Measurements from ENCODE around the gene RAPH1.

Gene RAPH1, protein sequence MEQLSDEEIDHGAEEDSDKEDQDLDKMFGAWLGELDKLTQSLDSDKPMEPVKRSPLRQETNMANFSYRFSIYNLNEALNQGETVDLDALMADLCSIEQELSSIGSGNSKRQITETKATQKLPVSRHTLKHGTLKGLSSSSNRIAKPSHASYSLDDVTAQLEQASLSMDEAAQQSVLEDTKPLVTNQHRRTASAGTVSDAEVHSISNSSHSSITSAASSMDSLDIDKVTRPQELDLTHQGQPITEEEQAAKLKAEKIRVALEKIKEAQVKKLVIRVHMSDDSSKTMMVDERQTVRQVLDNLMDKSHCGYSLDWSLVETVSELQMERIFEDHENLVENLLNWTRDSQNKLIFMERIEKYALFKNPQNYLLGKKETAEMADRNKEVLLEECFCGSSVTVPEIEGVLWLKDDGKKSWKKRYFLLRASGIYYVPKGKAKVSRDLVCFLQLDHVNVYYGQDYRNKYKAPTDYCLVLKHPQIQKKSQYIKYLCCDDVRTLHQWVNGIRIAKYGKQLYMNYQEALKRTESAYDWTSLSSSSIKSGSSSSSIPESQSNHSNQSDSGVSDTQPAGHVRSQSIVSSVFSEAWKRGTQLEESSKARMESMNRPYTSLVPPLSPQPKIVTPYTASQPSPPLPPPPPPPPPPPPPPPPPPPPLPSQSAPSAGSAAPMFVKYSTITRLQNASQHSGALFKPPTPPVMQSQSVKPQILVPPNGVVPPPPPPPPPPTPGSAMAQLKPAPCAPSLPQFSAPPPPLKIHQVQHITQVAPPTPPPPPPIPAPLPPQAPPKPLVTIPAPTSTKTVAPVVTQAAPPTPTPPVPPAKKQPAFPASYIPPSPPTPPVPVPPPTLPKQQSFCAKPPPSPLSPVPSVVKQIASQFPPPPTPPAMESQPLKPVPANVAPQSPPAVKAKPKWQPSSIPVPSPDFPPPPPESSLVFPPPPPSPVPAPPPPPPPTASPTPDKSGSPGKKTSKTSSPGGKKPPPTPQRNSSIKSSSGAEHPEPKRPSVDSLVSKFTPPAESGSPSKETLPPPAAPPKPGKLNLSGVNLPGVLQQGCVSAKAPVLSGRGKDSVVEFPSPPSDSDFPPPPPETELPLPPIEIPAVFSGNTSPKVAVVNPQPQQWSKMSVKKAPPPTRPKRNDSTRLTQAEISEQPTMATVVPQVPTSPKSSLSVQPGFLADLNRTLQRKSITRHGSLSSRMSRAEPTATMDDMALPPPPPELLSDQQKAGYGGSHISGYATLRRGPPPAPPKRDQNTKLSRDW

DNA sequence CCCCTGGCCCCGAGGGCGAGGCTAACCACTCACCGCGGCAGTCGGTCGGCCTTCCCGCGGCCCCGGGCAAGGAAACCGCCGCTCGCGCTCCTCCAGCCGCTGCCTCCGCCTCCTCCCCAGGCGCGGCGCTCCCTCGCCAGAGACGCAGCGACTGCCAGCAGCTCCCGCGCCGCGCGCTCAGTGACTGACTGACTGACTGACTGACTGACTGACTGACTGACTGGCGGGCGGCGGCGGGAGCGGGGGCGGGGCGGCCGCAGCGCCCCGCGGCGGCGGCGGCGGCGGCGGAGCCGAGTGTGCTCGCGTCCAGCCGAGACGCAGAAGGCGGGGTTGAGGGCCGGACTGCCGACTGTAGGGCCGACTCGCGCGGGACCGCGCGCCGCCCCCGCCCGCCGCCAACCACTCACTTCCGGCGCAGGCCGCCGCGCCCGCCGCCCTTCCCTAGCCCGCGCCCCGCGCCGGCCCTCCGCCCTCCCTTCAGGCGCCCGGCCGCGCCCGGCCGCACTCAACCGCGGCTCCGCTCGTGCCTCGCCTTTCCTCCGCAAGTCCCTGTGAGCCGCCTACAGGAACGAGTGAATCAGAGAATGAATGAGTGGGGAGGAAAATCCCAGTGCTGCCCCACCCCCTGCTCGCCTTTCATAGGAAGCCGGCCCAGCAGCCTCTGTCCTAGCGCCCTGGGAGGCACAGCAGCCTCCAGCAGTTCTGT, at the start of gene RAPH1:
TSS of gene RAPH1 (minus strand) at position 224 of the 706 bp plus-strand sequence. CDS start 39,948 bp downstream, outside the sequence.
- peak; percentile 62 to 82 for DNase-seq

GRCh38 chr2:203584784-203585183, 49.7 kb upstream of the RAPH1 start:
- no peak for DNase-seq

GRCh38 chr2:203583701-203584100, 48.6 kb upstream of the RAPH1 start:
- no peak for DNase-seq

DNA sequence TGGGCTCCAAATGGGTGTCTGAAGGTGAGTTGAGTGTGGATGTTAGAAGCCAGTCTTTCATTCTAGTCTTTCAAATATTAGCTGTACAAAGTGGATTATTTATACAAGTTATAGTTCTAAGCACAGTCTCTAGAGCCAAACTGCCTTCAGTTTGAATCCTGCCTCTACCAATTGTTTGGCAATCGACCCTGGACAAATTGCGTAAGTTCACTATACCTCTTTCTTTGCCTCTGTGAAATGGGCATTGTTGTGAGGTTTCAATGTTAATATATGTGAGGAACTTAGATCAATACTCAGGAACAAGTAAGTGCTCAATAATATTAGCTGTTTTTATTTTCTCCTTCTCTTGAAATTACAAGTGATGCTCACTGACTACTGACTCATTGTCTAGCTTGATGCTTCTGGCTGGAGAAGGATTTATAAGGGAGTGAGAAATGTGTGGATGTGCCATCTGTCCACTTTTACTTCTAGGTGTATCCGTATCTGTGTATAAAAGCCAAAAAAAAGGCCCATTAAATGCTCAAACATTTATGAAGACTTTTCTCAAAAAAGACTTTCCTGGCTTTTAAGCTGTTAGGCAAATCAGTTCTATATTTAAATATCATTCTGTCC, 48.1 kb upstream of the RAPH1 start:
- DNase-seq, result no peak

DNA sequence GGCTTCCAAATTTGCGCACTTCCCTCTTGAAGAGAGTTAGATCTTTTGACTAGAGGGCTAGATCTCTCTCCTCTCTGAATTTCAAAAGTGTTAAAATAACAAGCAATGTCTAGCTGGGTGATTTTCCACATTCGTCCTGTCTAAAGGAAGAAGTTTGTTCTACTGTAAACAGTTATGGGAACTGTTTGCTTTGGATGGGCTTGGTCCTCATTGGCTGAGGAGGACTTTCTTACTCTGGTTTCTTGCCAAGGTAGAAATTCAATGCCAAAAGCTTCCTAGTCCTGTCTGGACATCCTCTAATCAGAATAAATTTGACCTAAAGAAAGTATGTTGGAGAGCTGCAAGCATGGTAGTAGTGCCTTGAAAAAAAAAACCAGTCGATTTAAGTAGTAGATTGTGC, 47.4 kb upstream of the RAPH1 start:
- no peak for DNase-seq

- no peak for DNase-seq
Observed at GRCh38 chr2:203580844-203581243, 45.7 kb upstream of the RAPH1 start.

- DNase-seq, result no peak
Observed at GRCh38 chr2:203579730-203580129, 44.6 kb upstream of the RAPH1 start.

- no peak for DNase-seq
Observed at GRCh38 chr2:203578759-203579643, 43.9 kb upstream of the RAPH1 start.

DNA sequence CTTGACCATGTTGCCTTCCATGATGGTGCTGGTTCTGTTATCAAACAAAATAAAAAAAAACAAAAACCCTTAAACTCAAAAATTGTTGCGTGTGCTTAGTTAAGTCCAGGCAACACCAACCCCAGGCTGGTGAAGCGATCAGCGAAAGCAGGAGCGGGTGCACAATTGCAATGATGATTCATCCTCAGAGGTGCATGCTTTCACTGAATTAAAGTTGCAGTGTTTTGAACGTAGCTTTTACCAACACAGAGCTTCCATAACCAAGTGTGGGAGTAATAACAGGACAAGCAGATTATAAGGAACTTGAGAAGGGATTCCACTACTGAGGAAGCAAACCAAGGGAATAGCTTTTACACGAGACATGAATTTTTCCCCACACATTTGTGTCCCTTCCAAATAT, 39.7 kb upstream of the RAPH1 start:
- DNase-seq, result no peak

GRCh38 chr2:203572316-203572715, 37.2 kb upstream of the RAPH1 start:
- DNase-seq, result no peak

DNA sequence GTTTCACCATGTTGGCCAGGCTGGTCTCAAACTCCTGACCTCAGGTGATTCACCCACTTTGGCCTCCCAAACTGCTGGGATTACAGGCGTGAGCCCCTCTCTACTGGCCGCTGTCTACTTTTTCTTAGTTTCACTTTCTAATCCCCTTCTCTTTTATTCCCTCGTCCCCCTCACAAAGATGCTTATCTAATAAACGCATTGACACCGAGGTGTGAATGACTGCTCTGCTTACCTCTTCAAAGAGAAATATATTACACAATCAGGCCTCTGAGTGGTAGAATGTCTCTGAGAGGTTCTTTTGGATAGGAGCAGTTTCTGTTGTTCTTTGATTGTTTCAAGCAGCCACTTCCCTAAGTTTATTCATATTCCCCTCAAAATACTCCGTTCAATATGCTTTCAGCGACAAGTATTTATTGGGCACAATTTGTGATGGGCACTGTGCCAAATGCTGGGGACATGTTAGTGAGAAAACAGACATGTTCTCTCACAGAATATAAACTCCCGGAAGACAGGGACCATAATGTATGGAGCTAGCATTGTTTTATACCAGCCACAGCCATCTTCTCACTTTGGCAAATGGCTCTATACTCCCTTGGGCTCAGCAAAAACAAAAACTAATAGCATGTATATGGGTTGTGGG, 34.7 kb upstream of the RAPH1 start:
- no peak for DNase-seq

- DNase-seq, result no peak
Observed at GRCh38 chr2:203567691-203568090, 32.6 kb upstream of the RAPH1 start.

- no peak for DNase-seq
Observed at GRCh38 chr2:203566161-203566560, 31.1 kb upstream of the RAPH1 start.

DNA sequence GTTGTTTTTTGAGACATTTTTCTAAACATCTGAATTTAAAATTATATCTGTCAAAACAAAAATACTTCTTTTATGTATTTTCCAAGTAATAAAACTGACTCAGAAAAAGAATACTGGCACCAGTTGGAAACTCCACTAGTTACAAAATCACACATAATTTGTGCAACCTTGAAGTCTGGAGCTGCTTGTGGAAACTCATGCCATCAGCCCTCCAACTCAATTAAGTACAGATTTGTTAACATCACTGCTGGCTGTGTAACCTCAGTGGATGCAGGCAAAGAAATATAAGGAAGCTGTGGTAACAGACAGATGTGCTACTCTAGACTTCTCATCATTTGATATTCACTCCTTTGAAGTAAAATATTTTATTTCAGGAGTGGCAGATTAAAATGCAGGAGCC, 30.0 kb upstream of the RAPH1 start:
- DNase-seq, result no peak

DNA sequence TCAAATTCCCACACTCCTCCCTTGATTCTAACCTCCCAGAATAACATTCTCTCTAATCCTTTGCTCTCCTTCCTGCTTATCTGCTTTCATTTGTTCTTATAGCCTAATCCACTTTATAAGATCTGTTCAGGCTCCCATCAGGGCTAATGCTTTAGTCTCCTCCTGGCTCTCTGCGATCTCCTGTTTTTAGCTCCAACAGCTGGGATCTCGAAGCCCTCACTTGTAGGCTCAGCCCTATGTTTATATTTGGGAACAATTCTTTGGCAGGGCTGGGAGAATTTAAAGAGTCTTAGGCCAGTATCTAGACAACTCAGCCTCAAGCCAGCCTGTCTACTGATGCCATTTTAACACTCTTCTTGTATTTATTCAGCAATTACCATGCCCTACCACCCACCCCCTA, 27.2 kb upstream of the RAPH1 start:
- DNase-seq, result no peak

GRCh38 chr2:203559641-203560040, 24.5 kb upstream of the RAPH1 start:
- DNase-seq, result no peak

DNA sequence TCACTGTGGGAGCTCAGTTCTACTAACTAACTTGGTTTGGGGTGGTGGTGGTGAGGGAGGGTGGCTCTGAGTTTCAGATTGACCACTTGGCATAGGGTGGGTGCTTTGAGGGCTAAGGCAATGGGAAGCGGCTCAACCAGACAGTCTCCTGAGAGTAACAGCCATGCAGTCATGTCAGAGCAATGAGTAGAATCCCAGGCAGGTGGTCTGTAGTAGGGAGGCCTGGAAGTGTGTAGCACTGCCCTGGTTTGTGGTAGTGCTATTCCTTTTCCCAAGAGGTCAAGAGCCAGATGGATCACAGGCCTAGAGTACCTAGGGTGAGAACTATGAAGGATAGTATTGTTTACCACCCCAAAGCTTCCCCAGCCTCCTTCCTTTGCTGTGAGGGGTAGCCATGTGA, 18.7 kb upstream of the RAPH1 start:
- DNase-seq, result no peak

- DNase-seq, result no peak
Observed at GRCh38 chr2:203551778-203552177, 16.7 kb upstream of the RAPH1 start.

- no peak for DNase-seq
Observed at GRCh38 chr2:203550266-203550665, 15.2 kb upstream of the RAPH1 start.

- DNase-seq, result no peak
Observed at GRCh38 chr2:203549406-203549805, 14.3 kb upstream of the RAPH1 start.

DNA sequence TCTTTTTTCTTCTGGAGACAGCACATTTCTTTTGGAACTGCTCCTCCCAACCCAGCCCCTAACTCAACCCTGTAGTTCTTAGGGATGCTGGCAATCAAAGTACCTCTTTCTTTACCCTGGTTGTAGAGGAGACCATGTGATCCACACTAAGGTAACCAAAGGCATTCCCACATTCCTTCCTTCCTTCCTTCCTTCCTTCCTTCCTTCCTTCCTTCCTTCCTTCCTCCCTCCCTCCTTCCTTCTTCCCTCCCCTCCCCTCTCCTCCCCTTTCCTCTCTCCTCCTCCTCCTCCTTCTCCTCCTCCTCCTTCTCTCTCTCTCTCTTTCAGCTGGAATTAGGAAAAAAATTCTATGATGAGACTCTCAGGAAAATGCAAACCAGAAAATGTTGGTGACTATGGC, 13.8 kb upstream of the RAPH1 start:
- no peak for DNase-seq

Data from NCI-H1930 (cell line).